COLO668 (cell line): ENCODE data around the gene GSTT4.
"Not testable (repeated sequence)": the region's sequence is repeated elsewhere in the genome, so short reads cannot be mapped to it uniquely, and the experiment has no call there.

Experiments used
- DNase-seq: peaks from one replicate; lab custom pipeline; 2025; ENCODE audit not compliant: unreplicated experiment; lab: John Stamatoyannopoulos, UW

GSTT4 gene

GRCh38 chr22:23989583-23990244 is 15.5 kb downstream of the GSTT4 start:
- DNase-seq: not testable (repeated sequence)

GRCh38 chr22:23986538-23987178 is 18.6 kb downstream of the GSTT4 start:
- DNase-seq: not testable (repeated sequence)

- not testable (repeated sequence) for DNase-seq
Observed at GRCh38 chr22:23986089-23986488, 19.2 kb downstream of the GSTT4 start.

GRCh38 chr22:23984430-23984829 is 20.8 kb downstream of the GSTT4 start:
- DNase-seq: no peak

GRCh38 chr22:23980567-23980966 is 24.7 kb downstream of the GSTT4 start:
- not testable (repeated sequence) for DNase-seq

- not testable (repeated sequence) for DNase-seq
Observed at GRCh38 chr22:23979557-23980240, 25.6 kb downstream of the GSTT4 start, which contains the start of gene GSTT2. GSTT2 (plus strand) TSS chr22:23980134.

- not testable (repeated sequence) for DNase-seq
Observed at GRCh38 chr22:23977304-23977703, 27.9 kb downstream of the GSTT4 start.

GRCh38 chr22:23974836-23975352 is 30.4 kb downstream of the GSTT4 start:
- not testable (repeated sequence) for DNase-seq

GRCh38 chr22:23974345-23974744 is 30.9 kb downstream of the GSTT4 start, which contains the start of gene DDT:
DDT (minus strand) TSS chr22:23974441; CDS start chr22:23974414, 27 bp downstream.
- not testable (repeated sequence) for DNase-seq

- not testable (repeated sequence) for DNase-seq
Observed at GRCh38 chr22:23971927-23972326, 33.3 kb downstream of the GSTT4 start.

- DNase-seq: no peak
Observed at GRCh38 chr22:23970816-23971486, 34.3 kb downstream of the GSTT4 start.

GRCh38 chr22:23970201-23970641 is 35.0 kb downstream of the GSTT4 start:
- DNase-seq: no peak

GRCh38 chr22:23969071-23969470 is 36.2 kb downstream of the GSTT4 start:
- no peak for DNase-seq

GRCh38 chr22:23966568-23966967 is 38.7 kb downstream of the GSTT4 start, which contains the start of gene DDTL:
DDTL (plus strand) TSS chr22:23966888; CDS start chr22:23966915, 27 bp downstream.
- DNase-seq: not testable (repeated sequence)

GRCh38 chr22:23966094-23966493 is 39.2 kb downstream of the GSTT4 start:
- not testable (repeated sequence) for DNase-seq

GRCh38 chr22:23961084-23961771 is 44.0 kb downstream of the GSTT4 start, which contains the start of gene GSTT2B:
GSTT2B (minus strand) TSS chr22:23961195; CDS start chr22:23961131, 64 bp downstream.
- not testable (repeated sequence) for DNase-seq

- peak; percentile 73 for DNase-seq
Observed at GRCh38 chr22:23956301-23956900, 48.9 kb downstream of the GSTT4 start.

GRCh38 chr22:23955886-23956285 is 49.4 kb downstream of the GSTT4 start:
- not testable (repeated sequence) for DNase-seq

GRCh38 chr22:23954991-23955305 is 50.3 kb downstream of the GSTT4 start:
- not testable (repeated sequence) for DNase-seq
